ENCODE results near the gene ZNF804A.

Gene ZNF804A

DNA sequence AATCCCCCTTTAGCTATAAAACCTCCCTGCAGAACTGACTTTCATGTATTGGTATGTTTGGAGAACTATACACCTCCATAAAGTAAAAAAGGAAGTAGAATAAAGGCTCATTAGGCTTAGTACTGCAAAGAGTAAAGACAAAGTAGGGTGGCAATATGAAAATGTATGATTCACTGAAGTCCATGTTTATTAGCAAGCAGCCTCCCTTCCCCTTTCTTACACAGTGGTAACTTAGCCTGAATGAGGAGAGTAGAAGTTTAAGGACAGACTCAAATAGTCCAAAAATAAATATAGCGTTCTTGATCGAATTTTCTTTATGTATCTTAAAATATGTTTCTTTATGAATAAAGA is 1.5 kb downstream of the ZNF804A start:
- Histone ChIP-seq H4K20me1 (no peaks in the 10 kb centered on the region), H3K4me2 (no peak overlapping the region), H3K4me1 (0 out of 2 replicates have a peak, but pooled peaks cover 6% of the 10 kb centered on the region), H3K36me3 (no peaks in the 10 kb centered on the region), H3K9me3 (peaks cover 17% of the 10 kb centered on the region), H3K27ac (no peak overlapping the region), H3K4me3 (no peak overlapping the region), H3K27me3 (no peaks in the 10 kb centered on the region), H3K9ac (no peak overlapping the region)
- TF ChIP-seq Cebpa-rat (IDR thresholded peaks at IDR 0.05), result no peak

DNA sequence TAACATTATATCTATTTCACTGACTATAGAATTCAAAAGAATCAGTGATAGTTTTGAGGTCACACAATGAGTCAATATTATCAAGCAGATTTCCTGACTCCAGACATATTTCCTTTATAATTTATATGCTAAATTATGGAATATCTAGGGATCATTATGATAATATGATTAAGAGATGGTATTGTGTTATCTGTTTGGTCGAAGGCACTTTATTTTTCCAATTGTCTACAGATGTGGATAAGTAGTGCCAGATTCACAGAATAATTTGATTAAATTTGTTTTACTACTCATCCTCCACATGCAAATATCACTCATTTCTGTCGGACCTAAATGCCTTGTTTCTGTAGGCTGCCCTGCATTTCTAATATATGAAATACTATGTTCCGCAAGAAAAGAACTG is 4.4 kb downstream of the ZNF804A start:
- H3K27ac ChIP-seq, result no peak overlapping the region
- H3K9ac ChIP-seq, result no peak overlapping the region
- H3K4me3 ChIP-seq, result no peak overlapping the region
- TF ChIP-seq Cebpa-rat (IDR thresholded peaks at IDR 0.05), result no peak
- peaks cover 13% of the 10 kb centered on the region for H3K9me3 ChIP-seq
- no peaks in the 10 kb centered on the region for H4K20me1 ChIP-seq
- H3K36me3 ChIP-seq, result no peaks in the 10 kb centered on the region
- no peak overlapping the region for H3K4me2 ChIP-seq
- no peaks in the 10 kb centered on the region for H3K4me1 ChIP-seq
- no peaks in the 10 kb centered on the region for H3K27me3 ChIP-seq

DNA sequence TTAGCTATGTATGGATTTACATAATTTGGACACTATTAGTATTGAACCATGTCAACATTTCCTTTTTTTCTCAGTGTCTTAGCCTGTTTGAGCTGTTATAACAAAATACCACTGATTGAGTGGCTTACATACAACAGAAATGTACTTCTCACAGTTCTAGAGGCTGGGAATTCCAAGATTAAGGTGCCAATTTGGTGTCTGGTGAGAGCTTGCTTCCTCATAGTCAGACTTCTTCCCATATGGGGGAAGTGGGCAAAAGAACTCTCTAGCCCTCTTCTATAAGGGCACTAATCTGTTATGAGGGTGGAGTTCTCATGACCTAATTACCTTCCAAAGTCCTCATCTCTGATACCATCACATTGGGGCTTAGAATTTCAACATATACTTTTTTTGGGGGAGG is 12.6 kb downstream of the ZNF804A start:
- H3K36me3 ChIP-seq, result no peaks in the 10 kb centered on the region
- H3K9ac ChIP-seq, result no peak overlapping the region

DNA sequence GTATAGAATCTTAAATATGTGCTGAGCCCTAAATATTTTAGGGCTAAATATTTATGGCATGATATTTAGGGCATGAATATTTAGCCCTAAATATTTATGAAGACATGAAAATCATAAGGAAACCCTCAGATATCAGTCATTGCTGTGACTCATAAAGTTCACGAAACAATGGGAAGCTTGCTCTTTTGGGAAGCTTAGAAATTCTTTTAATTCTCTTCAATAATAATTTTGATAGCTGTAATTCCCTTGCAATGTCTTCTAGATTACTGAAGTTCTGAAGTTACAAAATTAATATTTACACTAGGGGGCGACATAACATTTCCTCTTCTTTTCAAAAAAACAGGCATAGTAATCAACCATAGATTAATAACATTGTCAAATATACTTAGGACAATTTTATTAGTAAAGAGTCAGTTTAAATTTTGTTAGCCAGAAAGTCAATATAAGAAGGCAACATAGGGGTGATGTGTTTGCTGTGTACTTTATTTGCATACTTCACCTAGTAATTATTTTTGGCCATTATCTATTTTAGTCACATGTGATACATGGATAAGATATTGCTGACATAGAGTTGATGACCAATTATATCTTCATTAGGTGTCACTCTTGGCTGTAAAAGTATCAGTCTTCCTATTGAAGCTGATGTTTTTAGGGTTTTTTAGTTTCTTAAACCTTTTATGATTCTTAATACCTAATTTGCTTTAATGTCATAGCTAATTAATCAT is 13.2 kb downstream of the ZNF804A start:
- Histone ChIP-seq H3K27me3 (no peaks in the 10 kb centered on the region), H3K36me3 (no peaks in the 10 kb centered on the region), H3K4me3 (no peak overlapping the region), H3K9ac (no peak overlapping the region), H4K20me1 (no peaks in the 10 kb centered on the region), H3K9me3 (no peaks in the 10 kb centered on the region), H3K4me2 (no peak overlapping the region), H3K27ac (no peak overlapping the region), H3K4me1 (no peaks in the 10 kb centered on the region)
- no peak for TF ChIP-seq Cebpa-rat (IDR thresholded peaks at IDR 0.05)

More for the DNA sequence above, 12.6 kb downstream of the ZNF804A start:
- no peak overlapping the region for H3K27ac ChIP-seq
- no peaks in the 10 kb centered on the region for H3K27me3 ChIP-seq
- no peaks in the 10 kb centered on the region for H4K20me1 ChIP-seq
- H3K4me1 ChIP-seq, result no peaks in the 10 kb centered on the region
- H3K4me2 ChIP-seq, result no peak overlapping the region
- H3K9me3 ChIP-seq, result no peaks in the 10 kb centered on the region
- TF ChIP-seq Cebpa-rat (IDR thresholded peaks at IDR 0.05), result no peak
- no peak overlapping the region for H3K4me3 ChIP-seq

DNA sequence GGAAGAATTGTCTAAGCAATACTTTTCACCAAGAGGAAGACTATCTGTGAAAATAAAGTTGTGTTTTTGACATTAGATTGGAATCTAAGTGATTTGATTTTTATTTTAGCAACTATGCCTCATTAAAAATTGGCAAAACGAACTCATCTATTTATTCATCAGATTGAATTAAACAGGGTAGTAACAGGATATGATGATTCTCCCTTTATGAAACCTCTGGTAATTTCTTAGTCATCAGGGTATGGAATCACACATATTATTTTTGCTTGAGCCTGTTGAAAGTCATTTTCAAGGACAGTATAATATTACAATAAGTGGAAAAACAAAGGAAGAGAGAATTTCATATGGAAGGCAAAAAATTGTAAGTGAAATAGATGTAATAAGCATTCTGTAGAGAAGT is 22.0 kb downstream of the ZNF804A start:
- no peak overlapping the region for H3K9ac ChIP-seq
- no peak overlapping the region for H3K4me2 ChIP-seq
- H3K27ac ChIP-seq, result no peak overlapping the region
- H3K9me3 ChIP-seq, result no peaks in the 10 kb centered on the region
- H4K20me1 ChIP-seq, result no peaks in the 10 kb centered on the region
- no peaks in the 10 kb centered on the region for H3K4me1 ChIP-seq
- no peak for TF ChIP-seq Cebpa-rat (IDR thresholded peaks at IDR 0.05)
- no peak overlapping the region for H3K4me3 ChIP-seq
- H3K27me3 ChIP-seq, result no peaks in the 10 kb centered on the region
- no peaks in the 10 kb centered on the region for H3K36me3 ChIP-seq

DNA sequence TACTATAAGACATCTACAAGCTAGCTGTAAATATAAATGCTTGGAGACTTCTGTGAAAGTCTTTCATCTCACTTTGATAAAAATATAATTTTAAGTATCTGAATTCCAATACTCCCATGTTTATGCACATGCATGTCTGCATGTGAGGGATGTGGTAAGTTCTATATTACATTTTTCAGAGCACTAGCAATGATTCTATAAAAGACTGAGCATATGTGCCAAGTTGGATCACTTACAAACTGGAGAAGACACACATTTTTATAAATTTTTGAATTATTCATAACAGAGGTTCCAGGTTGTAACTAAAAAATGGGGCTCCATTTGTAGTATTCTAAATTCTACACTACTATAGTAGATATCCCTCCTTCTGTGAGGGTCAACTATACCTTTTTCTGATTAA is 26.0 kb downstream of the ZNF804A start:
- H3K27me3 ChIP-seq, result no peaks in the 10 kb centered on the region
- no peaks in the 10 kb centered on the region for H3K36me3 ChIP-seq
- H3K4me1 ChIP-seq, result no peaks in the 10 kb centered on the region
- TF ChIP-seq Cebpa-rat (IDR thresholded peaks at IDR 0.05), result no peak
- H3K9me3 ChIP-seq, result no peaks in the 10 kb centered on the region
- H3K4me3 ChIP-seq, result no peak overlapping the region
- no peak overlapping the region for H3K4me2 ChIP-seq
- no peaks in the 10 kb centered on the region for H4K20me1 ChIP-seq
- H3K27ac ChIP-seq, result no peak overlapping the region
- H3K9ac ChIP-seq, result no peak overlapping the region

DNA sequence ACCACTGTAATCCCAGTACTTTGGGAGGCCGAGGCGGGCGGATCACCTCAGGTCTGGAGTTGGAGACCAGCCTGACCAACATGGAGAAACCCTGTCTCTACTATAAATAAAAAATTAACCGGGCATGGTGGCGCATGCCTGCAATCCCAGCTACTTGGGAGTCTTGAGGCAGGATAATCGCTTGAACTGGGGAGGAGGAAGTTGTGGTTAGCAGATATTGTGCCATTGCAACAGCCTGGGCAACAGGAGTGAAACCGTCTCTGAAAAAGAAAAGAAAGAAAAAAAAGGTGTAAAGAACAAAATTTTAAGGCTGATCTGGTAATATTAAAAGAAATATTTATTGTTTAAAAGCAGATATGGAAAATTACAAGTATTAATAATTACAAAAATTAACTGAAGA is 29.7 kb downstream of the ZNF804A start:
- no peak overlapping the region for H3K4me2 ChIP-seq

DNA sequence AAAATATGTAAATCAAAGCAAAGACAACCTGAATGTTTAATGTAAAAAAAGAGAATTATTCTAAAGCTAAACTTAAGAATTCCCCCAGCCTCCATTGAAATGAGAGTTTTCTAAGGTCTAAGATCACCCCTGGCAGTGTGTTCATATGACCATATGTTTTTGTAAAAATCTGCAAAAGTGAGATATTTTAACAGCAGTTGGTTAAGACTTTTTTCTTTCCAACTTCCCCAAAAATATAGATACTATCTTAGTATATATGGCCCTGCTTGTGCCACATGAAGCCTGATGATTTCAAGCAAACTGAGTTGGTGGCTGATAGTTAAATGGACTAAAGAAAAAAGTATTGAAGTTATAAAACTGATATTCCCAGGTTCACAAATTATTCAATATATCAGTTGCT is 35.4 kb downstream of the ZNF804A start:
- H3K27ac ChIP-seq, result no peak overlapping the region
- H3K9me3 ChIP-seq, result no peaks in the 10 kb centered on the region
- no peak overlapping the region for H3K9ac ChIP-seq
- H3K27me3 ChIP-seq, result no peaks in the 10 kb centered on the region
- H3K4me2 ChIP-seq, result no peak overlapping the region
- no peak for TF ChIP-seq Cebpa-rat (IDR thresholded peaks at IDR 0.05)
- no peak overlapping the region for H3K4me3 ChIP-seq
- H3K4me1 ChIP-seq, result no peaks in the 10 kb centered on the region
- no peaks in the 10 kb centered on the region for H4K20me1 ChIP-seq
- H3K36me3 ChIP-seq, result no peaks in the 10 kb centered on the region

More for the DNA sequence above, 29.7 kb downstream of the ZNF804A start:
- Histone ChIP-seq H3K4me1 (no peaks in the 10 kb centered on the region), H3K4me3 (no peak overlapping the region), H4K20me1 (no peaks in the 10 kb centered on the region), H3K36me3 (no peaks in the 10 kb centered on the region), H3K9ac (no peak overlapping the region), H3K27me3 (no peaks in the 10 kb centered on the region), H3K27ac (no peak overlapping the region), H3K9me3 (no peaks in the 10 kb centered on the region)
- TF ChIP-seq Cebpa-rat (IDR thresholded peaks at IDR 0.05), result no peak

DNA sequence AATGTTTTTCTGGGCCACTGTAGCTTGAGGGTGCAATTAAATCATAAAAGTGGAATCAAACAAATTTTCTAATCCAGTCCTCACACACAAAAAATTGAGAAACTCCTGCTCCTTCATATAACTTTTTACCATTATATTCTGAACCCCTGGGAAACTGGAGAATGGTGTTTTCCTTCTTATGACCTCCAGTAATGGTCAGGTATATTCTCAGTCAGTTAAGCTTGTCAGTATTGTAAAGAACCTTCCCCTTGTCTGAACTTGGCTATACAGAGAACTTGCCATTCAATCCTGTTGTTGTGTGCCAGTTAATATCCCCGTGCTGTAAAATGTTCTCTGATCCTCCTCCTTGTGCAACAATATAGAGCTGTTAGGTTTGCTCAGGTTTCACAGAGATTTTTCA is 39.5 kb downstream of the ZNF804A start:
- H3K4me3 ChIP-seq, result no peak overlapping the region
- H3K27ac ChIP-seq, result no peak overlapping the region
- no peaks in the 10 kb centered on the region for H3K27me3 ChIP-seq
- no peaks in the 10 kb centered on the region for H3K9me3 ChIP-seq
- H3K4me2 ChIP-seq, result no peak overlapping the region
- no peaks in the 10 kb centered on the region for H3K4me1 ChIP-seq
- no peak for TF ChIP-seq Cebpa-rat (IDR thresholded peaks at IDR 0.05)
- H3K9ac ChIP-seq, result no peak overlapping the region
- no peaks in the 10 kb centered on the region for H4K20me1 ChIP-seq
- no peaks in the 10 kb centered on the region for H3K36me3 ChIP-seq

DNA sequence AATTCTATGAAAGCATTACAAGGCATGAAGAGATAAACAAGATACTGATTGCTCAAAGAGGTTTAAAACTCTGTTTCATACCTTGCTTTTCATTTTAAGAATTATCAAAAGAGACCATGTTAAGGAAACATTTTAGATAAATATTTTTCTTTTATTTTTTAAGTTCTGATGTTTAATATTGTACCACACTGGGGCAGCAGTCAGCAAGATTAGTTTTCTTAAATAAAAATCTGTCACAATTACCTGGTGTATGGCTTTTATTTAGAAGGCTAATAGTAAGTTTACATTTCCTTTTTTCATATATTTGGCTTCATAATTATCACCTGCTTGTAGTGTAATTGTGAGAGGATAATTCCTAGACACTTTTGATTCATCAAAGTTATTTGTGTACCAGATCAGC is 46.4 kb downstream of the ZNF804A start:
- peaks cover 18% of the 10 kb centered on the region for H3K4me1 ChIP-seq
- no peak overlapping the region for H3K27ac ChIP-seq
- H3K36me3 ChIP-seq, result no peaks in the 10 kb centered on the region
- H4K20me1 ChIP-seq, result no peaks in the 10 kb centered on the region
- TF ChIP-seq Cebpa-rat (IDR thresholded peaks at IDR 0.05), result no peak
- H3K27me3 ChIP-seq, result no peaks in the 10 kb centered on the region
- H3K9me3 ChIP-seq, result no peaks in the 10 kb centered on the region; the same call in 1 of the 2 replicates
- no peak overlapping the region for H3K4me3 ChIP-seq
- H3K4me2 ChIP-seq, result no peak overlapping the region
- H3K9ac ChIP-seq, result no peak overlapping the region

DNA sequence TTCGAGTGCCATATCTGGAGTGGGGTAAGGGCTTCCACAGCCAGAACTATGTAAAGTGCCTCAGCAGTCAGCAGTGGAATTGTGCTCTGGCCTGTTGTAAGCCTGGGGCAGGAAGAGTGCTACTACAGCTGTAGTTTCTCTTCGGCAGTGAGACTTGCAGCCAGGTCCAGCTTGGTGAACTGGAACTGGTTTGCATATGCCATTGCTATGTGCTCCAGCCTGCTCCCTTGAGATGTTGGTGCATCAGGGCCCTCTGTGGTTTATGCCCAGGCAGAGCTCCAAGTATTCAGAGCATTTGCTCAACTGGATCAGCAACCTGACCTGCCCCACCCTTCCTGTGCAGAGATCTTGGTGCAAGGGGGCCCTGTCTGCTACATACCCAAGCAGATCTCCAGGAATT is 47.8 kb downstream of the ZNF804A start:
- no peak for TF ChIP-seq Cebpa-rat (IDR thresholded peaks at IDR 0.05)
- Histone ChIP-seq H3K27ac (peak overlapping the region; percentile 49; the same call in 1 of the 2 replicates), H3K4me1 (peaks cover 18% of the 10 kb centered on the region), H3K9me3 (no peaks in the 10 kb centered on the region; the same call in 1 of the 2 replicates), H3K4me2 (peak overlapping the region; percentile 59), H3K36me3 (no peaks in the 10 kb centered on the region), H3K9ac (no peak overlapping the region), H3K4me3 (no peak overlapping the region), H4K20me1 (no peaks in the 10 kb centered on the region), H3K27me3 (no peaks in the 10 kb centered on the region)

Data from BLaER1 (cell line).